ENCODE measurements around the gene DYNAP. TPM values are rescaled to one million over a fixed set of nuclear protein-coding genes. Genes with fewer than 3 reads are reported as not detected.

Gene DYNAP, protein sequence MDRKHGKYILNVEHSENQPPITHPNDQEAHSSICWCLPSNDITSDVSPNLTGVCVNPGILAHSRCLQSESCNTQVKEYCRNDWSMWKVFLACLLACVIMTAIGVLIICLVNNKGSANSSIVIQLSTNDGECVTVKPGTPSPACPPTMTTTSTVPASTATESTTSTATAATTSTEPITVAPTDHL
- total RNA-seq = not detected in 2 replicates

DNA sequence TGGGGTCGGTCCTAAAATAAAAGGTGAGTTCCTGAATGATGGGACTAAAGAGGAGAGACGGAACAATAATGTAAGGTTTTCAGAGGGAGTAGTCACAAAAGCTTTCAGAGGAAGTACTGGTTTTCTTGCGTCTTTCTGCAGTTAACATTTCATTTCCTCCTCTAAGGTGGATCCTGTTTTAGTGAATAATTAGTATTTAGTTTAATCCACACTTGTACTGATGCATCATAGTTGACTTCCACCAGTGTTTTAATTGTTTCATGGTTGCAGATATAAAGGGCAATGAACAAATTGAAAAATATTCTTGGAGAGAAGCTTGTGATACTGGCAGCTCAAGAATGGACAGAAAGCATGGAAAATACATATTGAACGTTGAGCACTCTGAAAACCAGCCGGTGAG, at the start of gene DYNAP:
Gene DYNAP, plus strand, starts transcription at position 301 of the 400 bp plus-strand sequence. Its CDS starts 38 bp downstream, at position 339.
- no peak for DNase-seq (ENCODE audit: low read depth)
- TF ChIP-seq, protein P1, sequence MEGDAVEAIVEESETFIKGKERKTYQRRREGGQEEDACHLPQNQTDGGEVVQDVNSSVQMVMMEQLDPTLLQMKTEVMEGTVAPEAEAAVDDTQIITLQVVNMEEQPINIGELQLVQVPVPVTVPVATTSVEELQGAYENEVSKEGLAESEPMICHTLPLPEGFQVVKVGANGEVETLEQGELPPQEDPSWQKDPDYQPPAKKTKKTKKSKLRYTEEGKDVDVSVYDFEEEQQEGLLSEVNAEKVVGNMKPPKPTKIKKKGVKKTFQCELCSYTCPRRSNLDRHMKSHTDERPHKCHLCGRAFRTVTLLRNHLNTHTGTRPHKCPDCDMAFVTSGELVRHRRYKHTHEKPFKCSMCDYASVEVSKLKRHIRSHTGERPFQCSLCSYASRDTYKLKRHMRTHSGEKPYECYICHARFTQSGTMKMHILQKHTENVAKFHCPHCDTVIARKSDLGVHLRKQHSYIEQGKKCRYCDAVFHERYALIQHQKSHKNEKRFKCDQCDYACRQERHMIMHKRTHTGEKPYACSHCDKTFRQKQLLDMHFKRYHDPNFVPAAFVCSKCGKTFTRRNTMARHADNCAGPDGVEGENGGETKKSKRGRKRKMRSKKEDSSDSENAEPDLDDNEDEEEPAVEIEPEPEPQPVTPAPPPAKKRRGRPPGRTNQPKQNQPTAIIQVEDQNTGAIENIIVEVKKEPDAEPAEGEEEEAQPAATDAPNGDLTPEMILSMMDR (IDR thresholded peaks at IDR 0.05; ENCODE audit: insufficient read depth, low read length, poor library complexity, severe bottlenecking) = no peak
- H3K27me3 ChIP-seq (ENCODE audit: control insufficient read depth, insufficient read depth, low read length) = no peaks in the 10 kb centered on the region
- no peak within 1 kb of the TSS for H3K4me3 ChIP-seq (ENCODE audit: low read depth, low read length)
- H3K36me3 ChIP-seq (ENCODE audit: control insufficient read depth, insufficient read depth, low read length) = no peaks in the 10 kb centered on the region

DNA sequence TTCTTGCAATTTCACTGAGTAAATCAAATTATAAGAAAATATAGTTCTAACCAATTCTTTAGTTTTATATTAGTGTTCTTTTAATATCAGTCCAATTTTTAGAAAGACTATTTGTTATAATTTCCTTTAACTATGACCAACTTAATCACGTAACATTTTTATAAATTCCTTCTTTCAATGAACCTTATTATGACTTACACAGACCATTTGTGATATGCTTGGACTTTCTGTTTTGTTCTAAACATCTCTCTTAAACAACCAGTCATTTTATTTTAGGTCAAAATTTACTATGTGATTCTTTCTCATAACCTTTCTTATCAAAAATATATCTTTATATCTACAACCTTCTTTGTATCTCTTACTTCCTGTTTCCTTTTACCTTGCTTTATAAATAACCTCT, 39.5 kb upstream of the DYNAP start:
- Histone ChIP-seq H3K36me3 (ENCODE audit: control insufficient read depth, insufficient read depth, low read length) (no peaks in the 10 kb centered on the region), H3K4me3 (ENCODE audit: low read depth, low read length) (no peak overlapping the region), H3K27me3 (ENCODE audit: control insufficient read depth, insufficient read depth, low read length) (no peaks in the 10 kb centered on the region)
- DNase-seq (ENCODE audit: low read depth) = no peak
- TF ChIP-seq, protein P1 (IDR thresholded peaks at IDR 0.05; ENCODE audit: insufficient read depth, low read length, poor library complexity, severe bottlenecking) = no peak

DNA sequence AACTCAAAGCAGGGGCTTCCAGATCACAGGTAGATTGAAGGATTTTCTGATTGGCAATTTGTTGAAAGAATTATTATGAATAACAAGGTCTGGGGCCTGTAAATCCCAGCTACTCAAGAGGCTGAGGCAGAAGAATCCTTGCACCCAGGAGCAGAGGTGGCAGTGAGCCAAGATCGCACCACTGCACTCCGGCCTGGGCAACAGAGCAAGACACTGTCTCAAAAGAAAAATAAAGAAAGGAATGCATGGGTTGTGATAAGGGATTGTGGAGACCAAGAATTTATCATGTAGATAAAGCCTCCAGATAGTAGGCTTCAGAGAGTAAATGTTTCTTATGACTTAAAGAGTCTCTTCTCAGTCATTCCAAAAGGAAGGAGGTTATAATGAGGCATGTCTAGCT, 35.8 kb upstream of the DYNAP start:
- TF ChIP-seq, protein P1 (IDR thresholded peaks at IDR 0.05; ENCODE audit: insufficient read depth, low read length, poor library complexity, severe bottlenecking) = no peak
- H3K4me3 ChIP-seq (ENCODE audit: low read depth, low read length) = no peak overlapping the region
- no peaks in the 10 kb centered on the region for H3K36me3 ChIP-seq (ENCODE audit: control insufficient read depth, insufficient read depth, low read length)
- no peaks in the 10 kb centered on the region for H3K27me3 ChIP-seq (ENCODE audit: control insufficient read depth, insufficient read depth, low read length)
- DNase-seq (ENCODE audit: low read depth) = no peak

DNA sequence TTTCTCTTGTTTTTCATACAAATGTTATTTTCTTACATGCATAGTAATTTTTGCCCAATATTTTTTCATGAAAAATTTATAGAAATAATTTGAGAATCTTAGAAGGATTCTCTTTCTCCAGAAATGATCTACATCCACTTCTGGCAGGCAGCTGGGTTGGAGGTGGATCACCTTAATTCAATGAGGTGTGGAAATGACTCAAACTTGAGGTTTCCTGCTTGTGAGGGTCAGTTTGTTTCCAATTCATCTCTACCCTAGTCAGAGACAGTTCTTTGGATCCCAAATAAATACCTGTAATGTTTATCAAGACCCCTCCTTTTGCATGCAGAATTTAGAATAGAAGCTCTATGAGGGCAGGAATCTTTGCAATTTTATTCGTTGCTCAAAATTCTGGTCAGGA, 35.0 kb upstream of the DYNAP start:
- no peak overlapping the region for H3K4me3 ChIP-seq (ENCODE audit: low read depth, low read length)
- no peaks in the 10 kb centered on the region for H3K36me3 ChIP-seq (ENCODE audit: control insufficient read depth, insufficient read depth, low read length)
- no peak for DNase-seq (ENCODE audit: low read depth)
- TF ChIP-seq, protein P1 (IDR thresholded peaks at IDR 0.05; ENCODE audit: insufficient read depth, low read length, poor library complexity, severe bottlenecking) = no peak
- H3K27me3 ChIP-seq (ENCODE audit: control insufficient read depth, insufficient read depth, low read length) = no peaks in the 10 kb centered on the region

DNA sequence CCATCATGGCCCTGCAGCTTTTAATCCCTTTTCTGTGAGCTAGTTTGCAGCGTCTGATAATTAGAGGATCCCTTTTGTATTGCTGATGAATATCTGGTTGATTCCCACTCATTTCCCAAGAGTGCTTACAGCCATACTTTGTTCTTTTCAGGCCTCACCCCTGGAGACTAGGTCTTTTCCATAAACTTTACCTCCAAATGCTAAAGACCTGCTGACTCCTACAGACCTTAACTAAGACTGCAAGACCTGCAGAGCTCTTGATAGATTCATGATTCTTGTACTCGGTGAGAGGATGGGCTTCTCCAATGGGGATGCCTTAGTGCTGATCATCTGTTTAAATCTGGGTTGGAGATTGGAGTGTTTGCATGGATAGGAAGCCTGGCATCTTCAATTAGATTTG, 33.1 kb upstream of the DYNAP start:
- TF ChIP-seq, protein P1 (IDR thresholded peaks at IDR 0.05; ENCODE audit: insufficient read depth, low read length, poor library complexity, severe bottlenecking) = no peak
- no peak for DNase-seq (ENCODE audit: low read depth)
- H3K4me3 ChIP-seq (ENCODE audit: low read depth, low read length) = no peak overlapping the region
- H3K36me3 ChIP-seq (ENCODE audit: control insufficient read depth, insufficient read depth, low read length) = no peaks in the 10 kb centered on the region
- no peaks in the 10 kb centered on the region for H3K27me3 ChIP-seq (ENCODE audit: control insufficient read depth, insufficient read depth, low read length)

All from kidney epithelial cell (primary cell).